ENCODE data around the gene RASSF3.

- no peak for TF ChIP-seq CTCF (IDR thresholded peaks at IDR 0.05)
- TF ChIP-seq POLR2A (IDR thresholded peaks at IDR 0.05), result no peak
These were observed 56.0 kb downstream of the RASSF3 start for GRCh38 chr12:64666054-64666914.

Measured in adrenal gland (tissue), 5 donors.